Measurements from ENCODE around the gene SLC23A3. TPM values are rescaled to one million over a fixed set of nuclear protein-coding genes. Genes with fewer than 3 reads are reported as not detected.
A peak's percentile ranks its signal among the peaks of the same experiment; 100 is the strongest.
"Not testable (repeated sequence)": the region's sequence is repeated elsewhere in the genome, so short reads cannot be mapped to it uniquely, and the experiment has no call there.

Gene SLC23A3
- total RNA-seq, 2 experiments from 2014 or later, result 2.3 TPM

DNA sequence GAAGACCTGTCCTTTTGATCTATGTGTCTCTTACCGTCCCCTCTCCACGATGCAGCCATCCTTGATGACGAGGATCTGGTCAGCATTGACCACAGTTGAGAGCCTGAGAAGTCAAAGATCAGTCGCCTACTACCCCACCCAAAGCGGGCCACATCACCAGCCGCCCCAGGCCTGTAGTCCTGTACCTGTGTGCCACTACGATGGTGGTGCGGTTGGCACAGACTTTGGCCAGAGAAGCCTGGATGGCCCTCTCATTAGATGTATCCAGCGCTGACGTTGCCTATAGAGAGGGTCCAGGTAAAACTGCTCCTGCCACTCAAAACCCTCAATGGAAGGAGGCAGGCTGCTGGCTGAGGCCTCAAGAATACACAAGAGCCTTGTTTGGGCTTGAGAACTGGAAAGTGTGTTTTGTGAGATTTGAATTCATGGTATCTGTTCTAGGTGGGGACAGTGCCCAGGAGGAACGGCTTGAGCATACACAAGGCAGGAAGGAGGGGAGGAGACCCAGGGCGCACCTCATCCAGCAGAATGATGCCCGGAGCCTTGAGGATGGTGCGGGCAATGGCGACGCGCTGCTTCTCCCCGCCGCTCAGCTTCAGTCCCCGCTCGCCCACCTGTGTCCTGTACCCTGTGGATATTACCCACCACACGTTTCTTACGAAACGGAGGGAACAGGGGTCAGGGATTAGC is 40.5 kb upstream of the SLC23A3 start:
- Mint-ChIP-seq H3K36me3 (ENCODE audit: low read depth) (peaks cover 45% of the 10 kb centered on the region), H3K9me3 (no peaks in the 10 kb centered on the region), H3K27me3 (no peaks in the 10 kb centered on the region), H3K4me1 (peaks cover 64% of the 10 kb centered on the region), H3K4me3 (no peak overlapping the region), H3K27ac (peak overlapping the region; percentile 88)
- ChIA-PET CTCF (interaction anchor here (1.4 to 1.9 kb wide), 2 partner anchors 37 to 40 kb away, joined by 3 to 10 read pairs; partner anchors contain the start of gene SLC23A3), POLR2A (interaction anchor here (1.0 to 5.0 kb wide), 6 partner anchors 8 to 45 kb away, joined by 3 to 160 read pairs (median 12); partner anchors contain the start of genes ABCB6, ANKZF1, ATG9A and CNPPD1)
- DNase-seq, result no peak

DNA sequence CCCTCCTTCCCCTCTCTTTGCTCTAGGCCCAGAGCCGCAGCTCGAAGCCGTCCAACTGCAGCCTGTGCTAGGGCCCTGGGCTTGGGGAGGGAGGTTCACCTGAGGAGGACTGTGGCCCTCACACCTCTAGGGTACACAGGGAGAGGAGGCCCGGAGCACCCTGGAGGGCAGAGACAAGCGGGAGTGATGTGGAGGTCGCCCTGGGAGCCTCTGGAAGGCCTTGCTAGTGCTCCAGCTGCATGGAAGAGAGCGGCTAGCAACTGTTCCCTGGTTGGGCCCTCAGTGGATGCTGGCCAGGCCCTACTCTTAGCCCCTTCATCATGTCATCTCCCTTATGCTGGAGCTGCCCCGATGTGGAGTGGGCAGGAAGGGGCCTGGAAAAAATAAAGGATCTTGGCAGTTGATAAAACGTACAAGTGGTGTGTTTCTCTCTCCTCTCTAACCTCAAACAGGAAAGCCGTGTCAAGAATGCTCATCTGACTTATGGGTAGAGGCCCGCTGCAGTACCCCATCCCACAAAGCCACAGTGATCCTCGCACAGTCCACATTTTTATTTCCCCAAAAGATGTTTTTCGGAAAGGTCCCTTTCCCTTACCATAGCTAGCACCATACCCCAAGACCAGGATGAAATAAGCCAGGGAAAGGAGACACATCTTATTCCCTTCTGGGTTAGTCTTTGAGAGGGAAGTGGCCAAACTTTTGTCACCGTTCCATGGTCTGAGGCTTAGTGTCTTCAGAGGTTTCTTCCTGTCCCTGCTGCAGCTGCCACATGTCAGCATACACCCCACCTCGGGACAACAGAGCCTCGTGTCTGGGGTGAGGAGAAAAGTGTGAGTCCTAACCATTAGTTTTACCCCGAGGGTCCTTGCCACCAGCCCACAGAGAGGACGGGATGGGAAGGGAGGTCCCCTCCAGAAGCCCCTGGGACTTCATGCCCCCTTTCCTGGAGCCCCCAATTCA is 39.7 kb upstream of the SLC23A3 start:
- CTCF ChIA-PET, result interaction anchor here (1.4 to 2.1 kb wide), 3 partner anchors 9 to 85 kb away, joined by 5 to 11 read pairs (median 6); partner anchors contain the start of gene ABCB6
- no peak for DNase-seq
- Mint-ChIP-seq H3K27me3 (no peaks in the 10 kb centered on the region), H3K4me3 (no peak overlapping the region), H3K4me1 (peaks cover 60% of the 10 kb centered on the region), H3K27ac (peak overlapping the region; percentile 88), H3K36me3 (ENCODE audit: low read depth) (peaks cover 42% of the 10 kb centered on the region), H3K9me3 (peaks cover 1% of the 10 kb centered on the region)
- POLR2A ChIA-PET, result interaction anchor here (0.7 to 5.0 kb wide), 7 partner anchors 8 to 44 kb away, joined by 3 to 160 read pairs (median 5); partner anchors contain the start of genes ABCB6, ANKZF1, ATG9A and CNPPD1

DNA sequence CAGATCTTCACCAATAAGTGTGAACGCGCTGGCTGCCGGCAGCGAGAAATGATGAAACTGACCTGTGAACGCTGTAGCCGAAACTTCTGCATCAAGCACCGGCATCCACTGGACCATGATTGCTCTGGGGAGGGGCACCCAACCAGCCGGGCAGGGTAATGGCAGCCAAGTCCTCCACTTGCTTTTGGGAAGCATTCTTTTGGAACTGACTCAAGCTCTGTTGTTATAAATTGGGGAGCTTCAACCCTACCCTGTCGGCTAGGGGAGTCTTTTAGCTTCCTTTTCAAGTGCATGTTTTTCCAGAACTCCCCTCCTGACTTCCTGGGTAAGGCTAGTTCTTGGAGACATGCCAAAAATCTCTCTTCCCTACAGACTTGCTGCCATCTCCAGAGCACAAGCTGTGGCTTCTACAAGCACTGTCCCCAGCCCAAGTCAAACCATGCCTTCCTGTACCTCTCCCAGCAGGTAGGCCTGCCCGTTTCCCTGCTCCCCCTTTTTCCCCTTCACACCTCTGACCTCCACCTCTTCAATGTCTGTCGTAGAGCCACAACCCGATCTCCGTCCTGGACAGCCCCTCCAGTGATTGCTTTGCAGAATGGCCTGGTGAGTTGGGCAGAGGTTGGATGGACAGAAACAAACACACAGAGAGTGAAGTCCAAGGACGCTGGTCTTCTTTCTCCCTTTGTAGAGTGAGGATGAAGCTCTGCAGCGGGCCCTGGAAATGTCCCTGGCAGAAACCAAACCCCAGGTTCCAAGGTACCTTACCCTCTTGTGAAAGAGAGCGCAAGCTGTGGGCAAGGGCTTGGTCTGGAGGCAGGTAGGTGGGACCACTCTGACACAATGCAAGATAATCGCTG is 38.3 kb upstream of the SLC23A3 start:
- no peaks in the 10 kb centered on the region for H3K27me3 Mint-ChIP-seq
- ChIA-PET POLR2A (interaction anchor here (0.9 to 5.0 kb wide), 8 partner anchors 10 to 87 kb away, joined by 3 to 160 read pairs (median 7); partner anchors contain the start of genes ABCB6, ATG9A, CNPPD1 and RETREG2), CTCF (interaction anchor here (0.7 to 2.6 kb wide), 7 partner anchors 10 to 87 kb away, joined by 3 to 12 read pairs (median 6); partner anchors contain the start of genes ABCB6, CNPPD1 and NHEJ1)
- H3K4me3 Mint-ChIP-seq, result peak overlapping the region; percentile 79
- H3K4me1 Mint-ChIP-seq, result peaks cover 57% of the 10 kb centered on the region
- H3K36me3 Mint-ChIP-seq (ENCODE audit: low read depth), result peaks cover 32% of the 10 kb centered on the region
- no peak for DNase-seq
- H3K9me3 Mint-ChIP-seq, result peaks cover 7% of the 10 kb centered on the region
- H3K27ac Mint-ChIP-seq, result peak overlapping the region; percentile 88

DNA sequence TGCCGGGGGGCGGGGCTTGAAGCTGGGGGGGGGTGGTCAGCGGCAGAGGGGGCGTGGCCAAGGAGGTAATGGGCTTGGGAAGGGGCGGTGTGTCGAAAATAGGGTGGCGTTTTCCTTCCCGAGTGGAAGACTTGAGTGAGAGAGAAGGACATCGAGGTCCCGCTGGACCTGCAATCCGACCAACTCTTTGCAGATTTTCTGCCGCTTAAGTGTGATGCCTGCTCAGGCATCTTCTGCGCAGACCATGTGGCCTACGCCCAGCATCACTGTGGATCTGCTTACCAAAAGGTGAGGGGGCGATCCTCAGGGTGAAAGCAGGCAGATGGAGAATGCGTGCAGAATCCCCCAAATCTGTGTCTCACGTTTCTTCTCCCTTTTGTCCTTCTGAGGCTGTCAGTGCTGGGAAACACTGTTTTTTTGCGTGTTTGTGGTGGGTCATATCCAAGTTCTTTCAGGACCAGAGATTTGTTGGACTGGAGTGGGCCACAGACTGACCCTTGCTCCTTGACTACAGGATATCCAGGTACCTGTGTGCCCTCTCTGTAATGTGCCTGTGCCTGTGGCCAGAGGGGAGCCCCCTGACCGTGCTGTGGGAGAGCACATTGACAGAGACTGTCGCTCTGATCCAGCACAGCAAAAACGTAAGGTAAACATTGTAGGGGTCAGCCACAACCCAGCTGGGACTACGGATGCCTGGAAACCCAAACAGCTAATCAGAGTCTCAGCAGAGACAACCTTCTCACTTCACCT is 37.5 kb upstream of the SLC23A3 start:
- DNase-seq, result no peak
- H3K4me1 Mint-ChIP-seq, result peaks cover 56% of the 10 kb centered on the region
- peak overlapping the region; percentile 88 for H3K27ac Mint-ChIP-seq
- ChIA-PET POLR2A (interaction anchor here (0.9 to 5.0 kb wide), 14 partner anchors 11 to 87 kb away, joined by 3 to 160 read pairs (median 8); partner anchors contain the start of genes ABCB6, ANKZF1, ATG9A and CNPPD1), CTCF (interaction anchor here (0.5 to 4.1 kb wide), 13 partner anchors 9 to 547 kb away, joined by 3 to 18 read pairs (median 6); partner anchors contain the start of genes ABCB6, CNPPD1 and NHEJ1)
- H3K9me3 Mint-ChIP-seq, result peaks cover 7% of the 10 kb centered on the region
- peaks cover 31% of the 10 kb centered on the region for H3K36me3 Mint-ChIP-seq (ENCODE audit: low read depth)
- H3K27me3 Mint-ChIP-seq, result no peaks in the 10 kb centered on the region
- peak overlapping the region; percentile 79 for H3K4me3 Mint-ChIP-seq

DNA sequence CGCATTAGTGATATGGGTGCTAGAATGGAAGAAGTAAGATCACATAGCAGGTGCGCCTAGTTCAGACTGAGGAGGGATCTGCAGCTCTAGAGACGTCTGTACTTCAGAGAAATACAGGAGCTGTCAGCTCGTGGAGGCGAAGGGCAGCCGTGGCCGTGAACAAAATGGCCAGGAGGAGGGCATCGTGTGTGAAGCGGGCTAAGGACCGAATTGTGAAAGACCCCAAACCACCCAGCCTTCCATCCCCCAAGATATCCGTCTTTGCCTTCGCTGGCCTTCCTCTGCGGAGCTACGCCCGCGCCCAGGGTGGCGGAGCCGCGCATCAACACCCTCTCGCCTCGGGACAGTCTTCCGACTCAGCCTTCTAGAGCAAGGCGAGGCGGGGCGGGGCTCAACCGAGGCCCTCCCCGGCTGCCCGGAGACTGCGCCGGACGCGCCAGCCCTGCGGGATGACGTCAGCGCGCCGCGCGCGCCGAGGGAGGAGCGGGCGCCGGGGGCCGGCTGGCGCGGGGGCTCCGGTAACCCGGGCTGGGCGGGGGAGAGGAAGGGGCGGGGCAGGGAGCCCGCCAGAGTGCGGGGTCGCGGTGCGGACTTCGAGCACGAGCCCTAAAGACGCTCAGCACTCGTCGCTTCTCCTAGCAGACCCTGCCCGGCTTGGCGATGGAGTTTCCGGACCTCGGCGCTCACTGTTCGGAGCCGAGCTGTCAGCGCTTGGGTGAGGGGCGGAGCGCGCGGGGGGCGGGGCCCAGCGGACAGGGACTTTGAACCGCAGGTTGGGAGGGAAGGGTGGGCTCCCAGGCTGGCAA is 36.7 kb upstream of the SLC23A3 start, which contains the start of gene ZFAND2B:
ZFAND2B (plus strand) TSS at position 455 of the 806 bp plus-strand sequence; CDS start at position 661, 206 bp downstream.
- peak; percentile 96 for DNase-seq
- Mint-ChIP-seq H3K4me1 (peaks cover 52% of the 10 kb centered on the region), H3K27ac (peak within 1 kb of the TSS; percentile 88), H3K36me3 (ENCODE audit: low read depth) (peaks cover 27% of the 10 kb centered on the region), H3K9me3 (peaks cover 7% of the 10 kb centered on the region), H3K27me3 (no peaks in the 10 kb centered on the region), H3K4me3 (peak within 1 kb of the TSS; percentile 79)
- CTCF ChIA-PET, result interaction anchor here (0.5 to 4.1 kb wide), 19 partner anchors 10 to 547 kb away, joined by 3 to 18 read pairs (median 5); partner anchors contain the start of genes ABCB6, CNPPD1, DNAJB2 and NHEJ1
- POLR2A ChIA-PET, result interaction anchor here (0.7 to 5.0 kb wide), 21 partner anchors 9 to 391 kb away, joined by 3 to 160 read pairs (median 7); partner anchors contain the start of genes ABCB6, ANKZF1, ATG9A and CNPPD1

DNA sequence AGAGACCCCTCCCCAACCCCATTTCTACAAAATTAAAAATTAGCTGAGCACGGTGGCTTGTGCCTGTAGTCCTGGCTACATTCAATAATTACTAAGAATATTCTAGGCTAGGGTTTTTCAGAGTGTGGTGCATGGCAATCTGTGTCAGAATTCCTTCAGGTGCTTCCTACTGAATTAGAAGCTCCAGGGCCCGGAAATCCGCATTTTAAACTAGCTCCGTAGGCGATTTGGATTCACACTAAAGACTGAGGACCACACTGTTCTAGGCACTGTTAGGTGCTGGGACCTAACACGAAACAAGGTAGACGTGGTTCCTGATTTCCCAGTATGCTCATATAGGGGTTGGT is 36.1 kb upstream of the SLC23A3 start:
- H3K27ac Mint-ChIP-seq, result peak overlapping the region; percentile 87
- CTCF ChIA-PET, result interaction anchor here (0.7 to 4.1 kb wide), 18 partner anchors 11 to 324 kb away, joined by 3 to 18 read pairs (median 6); partner anchors contain the start of genes ABCB6, CNPPD1, DNAJB2 and NHEJ1

DNA sequence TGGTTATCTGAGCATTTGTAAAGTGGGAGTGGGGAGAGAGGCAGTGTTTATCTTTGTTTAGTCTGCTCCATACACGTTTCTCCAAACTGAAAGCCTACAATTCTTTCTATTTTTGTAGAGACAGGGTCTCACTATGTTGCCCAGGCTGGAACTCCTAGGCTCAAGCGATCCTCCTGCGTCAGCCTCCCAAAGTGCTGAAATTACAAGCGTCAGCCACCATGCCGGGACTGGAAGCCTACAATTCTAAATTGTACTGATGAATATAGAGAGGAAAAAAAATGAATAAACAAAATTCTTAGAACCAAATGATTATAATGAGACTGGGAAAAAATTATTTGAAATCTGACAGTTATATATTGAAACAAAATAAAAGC is 35.3 kb upstream of the SLC23A3 start:
- peaks cover 3% of the 10 kb centered on the region for H3K27me3 Mint-ChIP-seq
- H3K4me1 Mint-ChIP-seq, result peaks cover 42% of the 10 kb centered on the region
- no peak overlapping the region for H3K27ac Mint-ChIP-seq
- peaks cover 7% of the 10 kb centered on the region for H3K9me3 Mint-ChIP-seq
- H3K36me3 Mint-ChIP-seq (ENCODE audit: low read depth), result peaks cover 21% of the 10 kb centered on the region
- ChIA-PET POLR2A (interaction anchor here (1.2 to 5.0 kb wide), 7 partner anchors 10 to 392 kb away, joined by 3 to 160 read pairs (median 17); partner anchors contain the start of genes ABCB6, ANKZF1, ATG9A and CNPPD1), CTCF (interaction anchor here (1.5 to 4.1 kb wide), 5 partner anchors 12 to 90 kb away, joined by 3 to 18 read pairs (median 7); partner anchors contain the start of genes DNAJB2 and NHEJ1)
- DNase-seq, result no peak
- H3K4me3 Mint-ChIP-seq, result no peak overlapping the region

More for the DNA sequence above, 36.1 kb upstream of the SLC23A3 start:
- no peak for DNase-seq
- peaks cover 21% of the 10 kb centered on the region for H3K36me3 Mint-ChIP-seq (ENCODE audit: low read depth)
- POLR2A ChIA-PET, result interaction anchor here (0.7 to 5.0 kb wide), 18 partner anchors 9 to 391 kb away, joined by 3 to 160 read pairs (median 8); partner anchors contain the start of genes ABCB6, ANKZF1, ATG9A and CNPPD1
- H3K4me1 Mint-ChIP-seq, result peaks cover 46% of the 10 kb centered on the region
- H3K27me3 Mint-ChIP-seq, result no peaks in the 10 kb centered on the region
- H3K4me3 Mint-ChIP-seq, result peak overlapping the region; percentile 79
- H3K9me3 Mint-ChIP-seq, result peaks cover 7% of the 10 kb centered on the region

DNA sequence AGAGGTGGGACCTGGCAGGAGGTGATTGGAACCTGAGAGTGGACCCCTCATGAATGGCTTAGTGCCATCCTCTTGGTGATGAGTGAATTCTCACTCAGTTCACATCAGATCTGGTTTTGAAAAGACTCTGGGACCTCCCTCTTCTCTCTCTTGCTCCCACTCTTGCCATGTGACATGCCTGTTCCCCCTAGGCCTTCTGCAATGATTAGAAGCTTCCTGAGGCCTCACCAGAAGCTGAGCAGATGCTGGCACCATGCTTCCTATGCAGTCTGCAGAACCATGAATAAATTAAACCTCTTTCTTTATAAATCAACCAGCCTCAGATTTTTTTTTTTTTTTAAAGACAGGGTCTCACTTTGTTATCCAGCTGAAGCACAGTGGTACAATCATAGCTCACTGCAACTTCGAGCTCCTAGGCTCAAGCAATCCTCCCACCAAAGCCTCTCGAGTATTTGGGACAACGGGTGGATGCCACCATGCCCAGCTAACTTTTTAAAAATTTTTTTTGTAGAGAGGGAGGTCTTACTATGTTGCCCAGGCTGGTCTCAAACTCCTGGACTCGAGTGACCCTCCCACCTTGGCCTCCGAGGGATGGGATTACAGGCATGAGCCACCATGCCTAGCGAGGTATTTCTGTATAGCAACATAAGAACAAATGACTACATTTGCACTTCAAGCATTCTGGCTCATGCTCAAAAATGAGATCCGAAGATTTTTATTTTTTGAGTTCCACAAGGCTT is 34.8 kb upstream of the SLC23A3 start:
- no peak for DNase-seq
- H3K4me3 Mint-ChIP-seq, result no peak overlapping the region
- ChIA-PET CTCF (interaction anchor here (0.7 to 4.1 kb wide), 6 partner anchors 12 to 184 kb away, joined by 3 to 18 read pairs (median 4); no protein-coding TSS in a partner anchor), POLR2A (interaction anchor here (0.7 to 1.0 kb wide), 2 partner anchors 22 to 50 kb away, joined by 3 read pairs; partner anchors contain the start of gene TUBA4A)
- no peak overlapping the region for H3K27ac Mint-ChIP-seq
- peaks cover 17% of the 10 kb centered on the region for H3K36me3 Mint-ChIP-seq (ENCODE audit: low read depth)
- peaks cover 37% of the 10 kb centered on the region for H3K4me1 Mint-ChIP-seq
- peaks cover 3% of the 10 kb centered on the region for H3K27me3 Mint-ChIP-seq
- peaks cover 7% of the 10 kb centered on the region for H3K9me3 Mint-ChIP-seq

DNA sequence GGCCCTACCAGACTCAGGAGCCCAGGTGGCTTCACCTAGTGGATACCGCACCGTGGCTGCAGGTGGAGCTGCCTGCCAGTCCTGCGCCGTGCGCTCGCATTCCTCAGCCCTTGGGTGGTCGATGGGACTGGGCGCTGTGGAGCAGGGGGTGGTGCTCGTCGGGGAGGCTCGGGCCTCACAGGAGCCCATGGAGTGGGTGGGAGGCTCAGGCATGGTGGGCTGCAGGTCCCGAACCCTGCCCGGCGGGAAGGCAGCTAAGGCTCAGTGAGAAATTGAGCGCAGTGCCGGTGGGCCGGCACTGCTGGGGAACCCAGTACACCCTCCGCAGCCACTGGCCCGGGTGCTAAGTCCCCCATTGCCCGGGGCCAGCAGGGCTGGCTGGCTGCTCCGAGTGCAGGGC is 31.5 kb upstream of the SLC23A3 start:
- H3K4me3 Mint-ChIP-seq; H3K9me3 Mint-ChIP-seq; CTCF ChIA-PET; DNase-seq; H3K4me1 Mint-ChIP-seq; H3K27ac Mint-ChIP-seq; H3K36me3 Mint-ChIP-seq (ENCODE audit: low read depth): not testable (repeated sequence)
- POLR2A ChIA-PET, result interaction anchor here (1.5 kb wide), 1 partner anchor 22 kb away, joined by 4 read pairs; no protein-coding TSS in a partner anchor
- peaks cover 14% of the 10 kb centered on the region for H3K27me3 Mint-ChIP-seq
